ENCODE results near the gene NDUFA11. TPM values are rescaled to one million over a fixed set of nuclear protein-coding genes. Genes with fewer than 3 reads are reported as not detected.

The NDUFA11 gene
- total and polyA plus RNA-seq, 2 donors (not counting 1 experiment from before 2014, with no cell fraction given), result 115 to 276 TPM

DNA sequence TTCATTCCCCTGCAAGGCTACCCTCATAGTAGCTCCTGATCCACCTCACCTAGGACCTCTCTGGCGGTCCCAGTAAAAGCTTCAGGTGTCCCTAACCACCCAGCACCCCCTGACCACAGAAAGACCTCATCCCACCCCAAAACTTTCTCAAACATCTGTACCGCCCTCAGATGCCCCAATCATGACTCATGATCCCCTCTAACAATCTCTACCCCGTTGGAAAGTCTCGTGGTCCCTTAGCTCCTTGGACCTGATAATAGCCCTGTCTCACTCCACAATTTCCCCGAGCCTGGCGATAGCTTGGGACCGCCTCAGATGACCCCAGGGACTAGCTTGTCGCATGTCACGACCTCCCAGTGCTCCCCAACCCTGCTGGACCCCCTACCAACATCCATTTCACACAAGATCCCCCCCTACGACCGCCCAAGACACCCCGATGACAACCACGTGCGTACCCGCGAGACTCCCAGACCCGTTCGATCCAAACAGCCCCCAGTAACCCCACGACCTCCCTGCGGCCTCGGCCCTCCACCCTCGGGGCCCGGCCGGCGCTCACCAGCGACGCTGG is 450 bp downstream of the NDUFA11 start:
- Histone ChIP-seq H3K9ac (ENCODE audit: low read length) (peak overlapping the region; percentile 99), H3K4me1 (ENCODE audit: control insufficient read depth in 2 of 2, insufficient read depth in 2 of 2, low read length in 2 of 2) (peaks cover 11 to 25% of the 10 kb centered on the region in 2 donors), H3K79me2 (ENCODE audit: control insufficient read depth, insufficient read depth, low read length) (peaks cover 53% of the 10 kb centered on the region), H3K36me3 (replicated peaks in 1 of 2; ENCODE audit: control extremely low read depth in 1 of 2, control insufficient read depth in 1 of 2, extremely low read depth in 1 of 2, insufficient read depth in 2 of 2, low read length in 1 of 2) (peaks cover 0 to 4% of the 10 kb centered on the region in 2 experiments), H2AFZ (ENCODE audit: insufficient read depth, low read depth, low read length, poor library complexity, severe bottlenecking) (peak overlapping the region; percentile 99), H3K27me3 (replicated peaks in 1 of 4; ENCODE audit: control extremely low read depth in 1 of 4, control insufficient read depth in 3 of 4, insufficient read depth in 4 of 4, low read length in 3 of 4) (no peaks in the 10 kb centered on the region), H3K9me3 (ENCODE audit: control extremely low read depth in 1 of 3, control insufficient read depth in 2 of 3, insufficient read depth in 1 of 3, low read length in 2 of 3) (no peaks in the 10 kb centered on the region), H4K20me1 (ENCODE audit: control insufficient read depth, insufficient read depth, low read length, poor library complexity, severe bottlenecking) (peaks cover 46% of the 10 kb centered on the region), H3K4me2 (replicated peaks; ENCODE audit: low read depth, low read length, poor library complexity, severe bottlenecking) (peak overlapping the region; percentile 99), H3K27ac (ENCODE audit: low read length in 2 of 2) (peak overlapping the region; percentile 79 to 85), H3K4me3 (ENCODE audit: control extremely low read depth in 1 of 5, extremely low read depth in 1 of 5, insufficient read depth in 1 of 5, low read depth in 2 of 5, low read length in 4 of 5) (peak overlapping the region; percentile 86 to 99 (median 98))
- WGBS (ENCODE audit: insufficient coverage), result under 1% methylated on average over 25 of the region's 27 CpGs
- CTCF ChIA-PET, result interaction anchor here (2.8 kb wide), 1 partner anchor 99 kb away, joined by 10 read pairs; the partner anchor contains the start of gene NRTN
- peak overlapping the region; percentile 92 for H3K4me3 Mint-ChIP-seq
- TF ChIP-seq EZH2 (IDR thresholded peaks at IDR 0.05; ENCODE audit: borderline replicate concordance, insufficient read depth, low read depth, low read length, poor library complexity, severe bottlenecking), result no peak
- TF ChIP-seq CTCF (IDR thresholded peaks at IDR 0.05), result no peak
- DNase-seq, result no peak
- intact Hi-C loops (cut with micrococcal nuclease), result loop anchor here (5.0 kb wide), 1 partner anchor 936 kb away; the partner anchor contains the start of gene KDM4B
- peaks cover 38% of the 10 kb centered on the region for H3K4me1 Mint-ChIP-seq
- no peak for ATAC-seq (ENCODE audit: low read depth)
- H3K27me3 Mint-ChIP-seq, result no peaks in the 10 kb centered on the region
- peak overlapping the region; percentile 96 for H3K27ac Mint-ChIP-seq
- no peaks in the 10 kb centered on the region for H3K9me3 Mint-ChIP-seq (ENCODE audit: insufficient read depth)
- POLR2A ChIA-PET, result interaction anchor here (0.5 to 1.8 kb wide), 5 partner anchors 75 to 960 kb away, joined by 3 to 9 read pairs (median 4); partner anchors contain the start of genes ALKBH7 and RANBP3

DNA sequence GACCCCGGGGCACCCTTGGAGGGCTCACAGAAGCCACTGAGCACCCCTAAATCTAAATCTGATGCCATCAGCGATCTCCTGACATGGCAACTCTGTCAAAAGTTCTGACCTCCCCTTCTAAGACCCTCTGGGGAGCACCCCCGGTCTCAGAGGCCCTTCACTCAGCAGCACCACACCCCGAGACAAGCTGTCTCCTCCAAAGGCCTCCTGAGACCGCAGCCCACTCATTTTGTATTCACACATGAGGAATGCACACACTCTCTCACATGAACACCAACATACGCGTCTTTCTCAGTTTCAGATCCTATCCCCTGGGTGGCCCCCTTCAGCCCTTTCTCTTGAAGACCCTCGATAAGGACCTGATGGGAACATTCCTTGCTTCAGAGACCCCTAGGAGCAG is 2.6 kb downstream of the NDUFA11 start:
- Histone ChIP-seq H3K4me3 (ENCODE audit: control extremely low read depth in 1 of 5, extremely low read depth in 1 of 5, insufficient read depth in 1 of 5, low read depth in 2 of 5, low read length in 4 of 5) (no peak overlapping the region), H3K27ac (ENCODE audit: low read length in 2 of 2) (no peak overlapping the region), H4K20me1 (ENCODE audit: control insufficient read depth, insufficient read depth, low read length, poor library complexity, severe bottlenecking) (peaks cover 60% of the 10 kb centered on the region), H3K9ac (ENCODE audit: low read length) (no peak overlapping the region), H3K27me3 (replicated peaks in 1 of 4; ENCODE audit: control extremely low read depth in 1 of 4, control insufficient read depth in 3 of 4, insufficient read depth in 4 of 4, low read length in 3 of 4) (no peaks in the 10 kb centered on the region), H3K4me2 (replicated peaks; ENCODE audit: low read depth, low read length, poor library complexity, severe bottlenecking) (no peak overlapping the region), H2AFZ (ENCODE audit: insufficient read depth, low read depth, low read length, poor library complexity, severe bottlenecking) (no peak overlapping the region), H3K9me3 (ENCODE audit: control extremely low read depth in 1 of 3, control insufficient read depth in 2 of 3, insufficient read depth in 1 of 3, low read length in 2 of 3) (peaks cover 0 to 4% (median 0%) of the 10 kb centered on the region in 3 donors), H3K79me2 (ENCODE audit: control insufficient read depth, insufficient read depth, low read length) (peaks cover 50% of the 10 kb centered on the region), H3K36me3 (replicated peaks in 1 of 2; ENCODE audit: control extremely low read depth in 1 of 2, control insufficient read depth in 1 of 2, extremely low read depth in 1 of 2, insufficient read depth in 2 of 2, low read length in 1 of 2) (peaks cover 0 to 6% of the 10 kb centered on the region in 2 experiments), H3K4me1 (ENCODE audit: control insufficient read depth in 2 of 2, insufficient read depth in 2 of 2, low read length in 2 of 2) (peaks cover 11 to 23% of the 10 kb centered on the region in 2 donors)
- H3K27me3 Mint-ChIP-seq, result no peaks in the 10 kb centered on the region
- ChIA-PET CTCF (no interaction called here), POLR2A (no interaction called here)
- H3K4me1 Mint-ChIP-seq, result peaks cover 28% of the 10 kb centered on the region
- H3K9me3 Mint-ChIP-seq (ENCODE audit: insufficient read depth), result no peaks in the 10 kb centered on the region
- DNase-seq (no peak), ATAC-seq (ENCODE audit: low read depth) (no peak)
- TF ChIP-seq EZH2 (IDR thresholded peaks at IDR 0.05; ENCODE audit: borderline replicate concordance, insufficient read depth, low read depth, low read length, poor library complexity, severe bottlenecking), result no peak
- TF ChIP-seq CTCF (IDR thresholded peaks at IDR 0.05), result no peak
- no peak overlapping the region for H3K4me3 Mint-ChIP-seq
- WGBS (ENCODE audit: insufficient coverage), result 84% methylated on average over 8 of the region's 8 CpGs
- intact Hi-C loops (cut with micrococcal nuclease), result loop anchor here (5.0 kb wide), 1 partner anchor 934 kb away; the partner anchor contains the start of gene KDM4B
- H3K27ac Mint-ChIP-seq, result peak overlapping the region; percentile 46

Data from B cell (primary cell).